Stimulated activated CD8-positive, alpha-beta memory T cell treated with anti-CD3 and anti-CD28 coated beads, Interleukin-12 subunit alpha, Interleukin-12 subunit beta, amount 100 ng/mL, for 24 hours (primary cell): ENCODE data around the gene SULT1E1.
"Not testable (repeated sequence)": the region's sequence is repeated elsewhere in the genome, so short reads cannot be mapped to it uniquely, and the experiment has no call there.

Source experiments
- DNase-seq: peaks from one replicate; pipeline ENCODE4 v3.0.0-alpha.2; 2020; ENCODE audit errors: extremely low read depth

SULT1E1 gene

GRCh38 chr4:69843301-69843700 lies 16.6 kb downstream of the SULT1E1 start:
- DNase-seq: no peak

GRCh38 chr4:69838977-69839376 lies 21.0 kb downstream of the SULT1E1 start:
- DNase-seq: no peak

- no peak for DNase-seq
Measured at GRCh38 chr4:69836287-69836686, 23.7 kb downstream of the SULT1E1 start.

GRCh38 chr4:69835766-69836165 lies 24.2 kb downstream of the SULT1E1 start:
- DNase-seq: no peak

GRCh38 chr4:69833251-69833650 lies 26.7 kb downstream of the SULT1E1 start:
- DNase-seq: no peak

- no peak for DNase-seq
Measured at GRCh38 chr4:69832326-69833030, 27.5 kb downstream of the SULT1E1 start.

- DNase-seq: no peak
Measured at GRCh38 chr4:69831646-69832325, 28.2 kb downstream of the SULT1E1 start.

- no peak for DNase-seq
Measured at GRCh38 chr4:69831270-69831627, 28.7 kb downstream of the SULT1E1 start.

GRCh38 chr4:69830560-69831269 lies 29.2 kb downstream of the SULT1E1 start:
- DNase-seq: no peak

GRCh38 chr4:69830192-69830559 lies 29.8 kb downstream of the SULT1E1 start:
- DNase-seq: no peak

GRCh38 chr4:69829678-69830077 lies 30.3 kb downstream of the SULT1E1 start:
- no peak for DNase-seq

GRCh38 chr4:69828828-69829227 lies 31.1 kb downstream of the SULT1E1 start:
- DNase-seq: no peak

GRCh38 chr4:69825056-69825455 lies 34.9 kb downstream of the SULT1E1 start:
- not testable (repeated sequence) for DNase-seq

- no peak for DNase-seq
Measured at GRCh38 chr4:69823481-69824186, 36.3 kb downstream of the SULT1E1 start.

GRCh38 chr4:69823048-69823447 lies 36.9 kb downstream of the SULT1E1 start:
- DNase-seq: no peak

- DNase-seq: no peak
Measured at GRCh38 chr4:69822198-69822597, 37.7 kb downstream of the SULT1E1 start.

- no peak for DNase-seq
Measured at GRCh38 chr4:69818060-69818639, 41.8 kb downstream of the SULT1E1 start.

GRCh38 chr4:69816236-69816635 lies 43.7 kb downstream of the SULT1E1 start:
- DNase-seq: no peak

GRCh38 chr4:69813628-69814027 lies 46.3 kb downstream of the SULT1E1 start:
- DNase-seq: no peak

GRCh38 chr4:69811166-69811565 lies 48.8 kb downstream of the SULT1E1 start:
- DNase-seq: no peak

- no peak for DNase-seq
Measured at GRCh38 chr4:69800599-69800998, 59.3 kb downstream of the SULT1E1 start.

- DNase-seq: no peak
Measured at GRCh38 chr4:69799337-69799736, 60.6 kb downstream of the SULT1E1 start.
